Osteocyte (in vitro differentiated cells): ENCODE data around the gene VCPKMT. TPM values are rescaled to one million over a fixed set of nuclear protein-coding genes. Genes with fewer than 3 reads are reported as not detected.
"Not testable (repeated sequence)": the region's sequence is repeated elsewhere in the genome, so short reads cannot be mapped to it uniquely, and the experiment has no call there.

Experiments
- DNase-seq: peaks from one replicate; pipeline ENCODE4 v3.0.0; 2021; ENCODE audit warnings: mixed read lengths; ENCODE audit not compliant: unreplicated experiment; ENCODE audit errors: extremely low spot score
- H3K27ac Mint-ChIP-seq: one replicate; pipeline ENCODE4 v1.8.0; 2021; ENCODE audit warnings: mild to moderate bottlenecking, mixed read lengths; ENCODE audit not compliant: unreplicated experiment
- H3K27me3 Mint-ChIP-seq: one replicate; pipeline ENCODE4 v1.8.0; 2021; ENCODE audit warnings: mixed read lengths; ENCODE audit not compliant: unreplicated experiment
- H3K36me3 Mint-ChIP-seq: one replicate; pipeline ENCODE4 v1.8.0; 2021; ENCODE audit warnings: mixed read lengths; ENCODE audit not compliant: unreplicated experiment
- H3K4me1 Mint-ChIP-seq: one replicate; pipeline ENCODE4 v1.8.0; 2021; ENCODE audit warnings: mixed read lengths; ENCODE audit not compliant: unreplicated experiment
- H3K4me3 Mint-ChIP-seq: one replicate; pipeline ENCODE4 v1.8.0; 2021; ENCODE audit warnings: mild to moderate bottlenecking, moderate library complexity, mixed read lengths; ENCODE audit not compliant: unreplicated experiment
- H3K9me3 Mint-ChIP-seq: one replicate; pipeline ENCODE4 v1.8.0; 2021; ENCODE audit warnings: mixed read lengths; ENCODE audit not compliant: unreplicated experiment
- CTCF ChIP-seq: fragments of 200-600 bp; sonication (generic); IDR thresholded peaks from 2 replicates; pipeline ENCODE4 v1.5.0; 2021; ENCODE audit warnings: antibody characterized with exemption, mild to moderate bottlenecking, moderate library complexity
- total RNA-seq: library from RNA; stranded (reverse); gene quantifications from 2 replicates; pipeline ENCODE4 v1.2.1, GENCODE V29; 2021

Gene VCPKMT
- total RNA-seq, 1 donor from 2014 or later = 10.1 TPM

DNA sequence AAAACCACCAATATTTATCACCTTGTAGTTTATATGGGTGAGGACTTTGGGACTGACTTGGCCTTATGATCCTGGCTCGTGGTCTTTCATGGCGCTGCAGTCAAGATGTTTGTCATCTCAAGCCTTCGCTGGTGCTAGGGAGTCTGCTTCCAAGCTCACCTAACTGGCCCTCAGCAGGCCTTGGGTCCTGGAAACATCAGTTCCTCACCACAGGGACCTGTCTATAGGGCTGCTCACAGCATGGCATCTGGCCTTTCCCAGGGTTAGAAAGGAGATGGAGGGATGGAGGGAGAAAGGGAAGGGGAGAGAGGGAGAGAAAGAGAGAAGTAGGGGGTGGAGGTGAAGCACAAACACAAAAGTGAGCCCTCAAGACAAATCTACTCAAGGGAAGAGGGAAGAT, 31.7 kb downstream of the VCPKMT start:
- no peak for TF ChIP-seq CTCF
- Mint-ChIP-seq H3K27me3 (no peaks in the 10 kb centered on the region), H3K36me3 (no peaks in the 10 kb centered on the region), H3K9me3 (no peaks in the 10 kb centered on the region), H3K4me3 (no peak overlapping the region), H3K27ac (no peak overlapping the region), H3K4me1 (peaks cover 22% of the 10 kb centered on the region)
- peak; percentile 49 for DNase-seq

DNA sequence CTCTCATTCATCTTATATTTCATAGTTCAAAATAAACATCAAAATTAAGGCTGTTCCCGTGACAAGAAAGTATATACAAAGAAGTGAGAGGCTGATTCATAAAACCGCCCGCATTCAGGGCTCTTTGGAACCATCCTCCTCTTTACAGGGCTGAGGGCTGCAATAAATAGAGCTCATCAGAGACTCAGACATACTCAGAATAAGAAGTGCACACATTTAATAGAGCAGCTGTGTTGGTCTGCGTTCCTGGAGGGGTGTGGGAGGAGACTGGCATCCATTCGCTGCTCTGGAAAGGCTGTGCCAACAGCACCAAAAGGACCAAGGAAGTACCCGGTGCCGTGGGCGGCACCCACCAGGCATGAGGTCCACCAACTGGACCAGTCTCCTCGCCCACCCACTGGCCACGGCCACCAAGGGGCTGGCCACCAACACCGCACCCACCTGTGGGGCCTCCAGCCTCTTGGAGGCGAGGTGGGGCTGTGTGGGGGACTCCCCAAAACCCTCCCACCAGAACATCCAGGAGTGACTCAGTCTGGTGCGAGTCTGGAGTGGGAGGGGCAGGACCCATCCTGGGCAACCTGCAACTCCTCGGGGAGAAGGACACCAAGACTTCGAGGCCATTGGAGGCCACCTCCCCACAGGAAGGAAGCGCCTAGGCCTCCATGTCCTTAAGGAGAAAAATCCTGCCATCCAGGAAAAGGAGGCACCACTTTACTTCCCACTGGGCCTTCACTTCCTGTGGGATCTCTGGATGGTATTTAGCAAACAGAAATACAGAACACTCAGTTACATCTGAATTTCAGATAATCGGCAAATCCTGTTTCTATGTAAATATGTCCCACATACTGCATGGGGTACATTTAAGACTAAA, 32.7 kb downstream of the VCPKMT start:
- Mint-ChIP-seq H3K9me3 (no peaks in the 10 kb centered on the region), H3K4me1 (peaks cover 22% of the 10 kb centered on the region), H3K27me3 (no peaks in the 10 kb centered on the region), H3K36me3 (no peaks in the 10 kb centered on the region), H3K27ac (peak overlapping the region; percentile 18), H3K4me3 (no peak overlapping the region)
- DNase-seq = no peak
- no peak for TF ChIP-seq CTCF

DNA sequence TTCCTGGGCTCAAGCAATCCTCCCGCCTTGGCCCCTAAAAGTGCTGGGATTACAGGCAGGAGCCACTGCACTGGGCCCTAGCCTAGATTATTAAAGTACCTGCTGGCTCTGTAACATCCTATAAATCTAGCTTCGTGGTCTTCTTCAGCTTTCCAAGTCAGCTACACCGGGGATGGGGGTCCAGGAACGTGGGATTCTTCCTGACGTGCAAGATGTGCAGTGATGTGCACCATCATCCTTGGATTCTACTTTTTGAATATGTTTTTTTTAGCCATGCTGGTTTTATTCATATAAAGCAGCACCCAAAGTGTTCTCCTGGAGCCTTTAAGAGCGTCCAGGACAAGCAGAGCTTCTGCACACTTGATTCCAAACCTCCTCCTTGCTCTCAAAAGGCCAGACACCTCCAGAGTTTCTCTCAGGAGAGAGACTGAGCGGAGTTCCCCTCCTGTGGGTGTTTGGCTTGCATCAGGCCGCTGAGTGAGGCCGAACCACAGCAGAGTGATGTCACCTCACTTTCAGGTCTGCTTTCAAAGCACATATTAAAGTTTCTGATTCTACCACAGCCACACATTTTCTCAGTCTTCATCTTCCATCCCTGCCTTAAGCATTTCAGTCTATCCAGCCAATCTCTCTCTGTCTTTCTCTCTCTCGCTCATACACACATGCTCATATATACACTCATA, 33.4 kb downstream of the VCPKMT start:
- no peaks in the 10 kb centered on the region for H3K9me3 Mint-ChIP-seq
- DNase-seq = no peak
- TF ChIP-seq CTCF = no peak
- H3K27ac Mint-ChIP-seq = peak overlapping the region; percentile 18
- H3K27me3 Mint-ChIP-seq = no peaks in the 10 kb centered on the region
- no peak overlapping the region for H3K4me3 Mint-ChIP-seq
- H3K4me1 Mint-ChIP-seq = peaks cover 22% of the 10 kb centered on the region
- H3K36me3 Mint-ChIP-seq = no peaks in the 10 kb centered on the region

- H3K27ac Mint-ChIP-seq = no peak overlapping the region
- H3K27me3 Mint-ChIP-seq = no peaks in the 10 kb centered on the region
- no peaks in the 10 kb centered on the region for H3K36me3 Mint-ChIP-seq
- no peak overlapping the region for H3K4me3 Mint-ChIP-seq
- peaks cover 22% of the 10 kb centered on the region for H3K4me1 Mint-ChIP-seq
- no peak for DNase-seq
- no peaks in the 10 kb centered on the region for H3K9me3 Mint-ChIP-seq
- TF ChIP-seq CTCF = no peak
These were observed 34.0 kb downstream of the VCPKMT start for GRCh38 chr14:50082308-50082742.

GRCh38 chr14:50079103-50079502, 37.3 kb downstream of the VCPKMT start:
- H3K27me3 Mint-ChIP-seq, H3K4me3 Mint-ChIP-seq, H3K9me3 Mint-ChIP-seq, H3K36me3 Mint-ChIP-seq, H3K27ac Mint-ChIP-seq, DNase-seq: not testable (repeated sequence)
- peaks cover 16% of the 10 kb centered on the region for H3K4me1 Mint-ChIP-seq

DNA sequence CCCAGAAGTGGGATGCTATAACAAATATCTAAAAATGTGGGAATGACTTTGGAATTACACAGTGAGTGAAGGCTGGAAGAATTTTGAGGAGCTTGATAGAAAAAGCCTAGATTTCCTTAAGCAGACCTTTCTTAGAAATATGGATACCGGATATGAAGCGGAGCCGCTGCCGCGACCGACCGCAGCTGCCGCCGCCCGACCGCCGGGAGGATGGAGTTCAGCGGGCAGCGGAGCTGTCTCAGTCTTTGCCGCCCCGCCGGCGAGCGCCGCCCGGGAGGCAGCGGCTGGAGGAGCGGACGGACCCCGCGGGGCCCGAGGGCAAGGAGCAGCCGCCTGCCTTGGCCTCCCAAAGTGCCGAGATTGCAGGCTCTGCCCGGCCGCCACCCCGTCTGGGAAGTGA, 42.7 kb downstream of the VCPKMT start:
- H3K36me3 Mint-ChIP-seq, H3K27me3 Mint-ChIP-seq, DNase-seq, H3K27ac Mint-ChIP-seq, H3K4me1 Mint-ChIP-seq, H3K4me3 Mint-ChIP-seq, H3K9me3 Mint-ChIP-seq: not testable (repeated sequence)
